ENCODE results near the gene BIN1.

GRCh38 chr2:127004893-127005600 lies 101.9 kb downstream of the BIN1 start:
- TF ChIP-seq CTCF (IDR thresholded peaks at IDR 0.05) (no peak), POLR2A (IDR thresholded peaks at IDR 0.05) (no peak)

Measured in thyroid gland (tissue), 4 donors.